ENCODE data around the gene ZEB2.

GRCh38 chr2:144535300-144535699 is 15.4 kb upstream of the ZEB2 start:
- TF ChIP-seq EZH2 (IDR thresholded peaks at IDR 0.05; ENCODE audit: borderline replicate concordance, insufficient read depth, low read length, poor library complexity, severe bottlenecking): no peak
- TF ChIP-seq CTCF (IDR thresholded peaks at IDR 0.05; ENCODE audit: poor library complexity, severe bottlenecking): no peak
- TF ChIP-seq POLR2AphosphoS5 (IDR thresholded peaks at IDR 0.05): no peak
- no peak for TF ChIP-seq EP300 (conservative IDR thresholded peaks at IDR 0.05; ENCODE audit: poor library complexity, severe bottlenecking)
- TF ChIP-seq RAD21 (conservative IDR thresholded peaks at IDR 0.05): no peak
- TF ChIP-seq REST (IDR thresholded peaks at IDR 0.05; ENCODE audit: borderline replicate concordance): no peak
- no peak for TF ChIP-seq TAF1 (IDR thresholded peaks at IDR 0.05; ENCODE audit: low read depth)
